ENCODE data around the gene ZNF385A. TPM values are rescaled to one million over a fixed set of nuclear protein-coding genes. Genes with fewer than 3 reads are reported as not detected.

Gene ZNF385A
- 1 to 10 TPM; 5.4 to 9.8 (median 8.9) TPM for total RNA-seq
- 5.9 TPM for total RNA-seq (2013)

- peaks cover 0 to 6% of the 10 kb centered on the region in 2 donors for H3K4me1 Mint-ChIP-seq
Observed at GRCh38 chr12:54384591-54385041, at the start of gene ZNF385A. Gene ZNF385A, minus strand, starts transcription at chr12:54384733. Its CDS starts 219 bp downstream, at chr12:54384514.

GRCh38 chr12:54432815-54433164, 48.3 kb upstream of the ZNF385A start:
- H3K4me3 ChIP-seq (ENCODE audit: low read length) = no peak overlapping the region
- peak overlapping the region; percentile 66 for H3K27ac ChIP-seq (ENCODE audit: low read length)
- WGBS (ENCODE audit: insufficient coverage) = 52% methylated on average over 4 of the region's 4 CpGs
- peaks cover 42% of the 10 kb centered on the region for H3K4me1 ChIP-seq (ENCODE audit: control insufficient read depth, insufficient read depth, low read length)
- intact Hi-C loops (cut with micrococcal nuclease) = loop anchor here (2.0 kb wide), 1 partner anchor 14 kb away; the partner anchor contains the start of gene ITGA5
- H3K4me1 Mint-ChIP-seq = peaks cover 68 to 69% of the 10 kb centered on the region in 2 donors
- no peaks in the 10 kb centered on the region for H3K36me3 Mint-ChIP-seq
- no peaks in the 10 kb centered on the region for H3K27me3 ChIP-seq (ENCODE audit: control insufficient read depth, insufficient read depth, low read length)
- DNase-seq = peak in 1 of 2 donors; percentile 46
- no peaks in the 10 kb centered on the region for H3K27me3 Mint-ChIP-seq (ENCODE audit: low read depth in 2 of 2)
- ATAC-seq = peak; percentile 53 to 79 (median 77)
- peak overlapping the region; percentile 85 for H3K4me3 Mint-ChIP-seq
- peak overlapping the region; percentile 83 to 87 for H3K27ac Mint-ChIP-seq
- H3K36me3 ChIP-seq (ENCODE audit: control insufficient read depth, insufficient read depth, low read length) = no peaks in the 10 kb centered on the region
- no peak for TF ChIP-seq CTCF (IDR thresholded peaks at IDR 0.05)
- no peaks in the 10 kb centered on the region for H3K9me3 ChIP-seq (ENCODE audit: control insufficient read depth, insufficient read depth, low read length)
- H3K9me3 Mint-ChIP-seq = no peaks in the 10 kb centered on the region

More at GRCh38 chr12:54384591-54385041, at the start of gene ZNF385A:
- Histone ChIP-seq H3K36me3 (ENCODE audit: control insufficient read depth, insufficient read depth, low read length) (no peaks in the 10 kb centered on the region), H3K9me3 (ENCODE audit: control insufficient read depth, insufficient read depth, low read length) (no peaks in the 10 kb centered on the region), H3K4me1 (ENCODE audit: control insufficient read depth, insufficient read depth, low read length) (peaks cover 31% of the 10 kb centered on the region), H3K4me3 (ENCODE audit: low read length) (no peak within 1 kb of the TSS), H3K27me3 (ENCODE audit: control insufficient read depth, insufficient read depth, low read length) (no peaks in the 10 kb centered on the region), H3K27ac (ENCODE audit: low read length) (peak within 1 kb of the TSS; percentile 58)
- H3K27ac Mint-ChIP-seq = no peak within 1 kb of the TSS
- WGBS (ENCODE audit: insufficient coverage) = 71% methylated on average over 1 of the region's 1 CpG
- no peaks in the 10 kb centered on the region for H3K9me3 Mint-ChIP-seq
- no peaks in the 10 kb centered on the region for H3K36me3 Mint-ChIP-seq
- H3K4me3 Mint-ChIP-seq = no peak within 1 kb of the TSS
- no peaks in the 10 kb centered on the region for H3K27me3 Mint-ChIP-seq (ENCODE audit: low read depth in 2 of 2)
- intact Hi-C loops (cut with micrococcal nuclease) = no loop called here
- no peak for DNase-seq
- no peak for TF ChIP-seq CTCF (IDR thresholded peaks at IDR 0.05)
- ATAC-seq = no peak

- Mint-ChIP-seq H3K27me3 (ENCODE audit: low read depth in 2 of 2) (no peaks in the 10 kb centered on the region), H3K9me3 (no peaks in the 10 kb centered on the region), H3K4me1 (peaks cover 70 to 74% of the 10 kb centered on the region in 2 donors), H3K27ac (peak overlapping the region; percentile 83 to 87), H3K36me3 (no peaks in the 10 kb centered on the region), H3K4me3 (peak overlapping the region; percentile 85)
- DNase-seq (no peak), ATAC-seq (no peak)
- Histone ChIP-seq H3K36me3 (ENCODE audit: control insufficient read depth, insufficient read depth, low read length) (no peaks in the 10 kb centered on the region), H3K9me3 (ENCODE audit: control insufficient read depth, insufficient read depth, low read length) (no peaks in the 10 kb centered on the region), H3K4me1 (ENCODE audit: control insufficient read depth, insufficient read depth, low read length) (peaks cover 48% of the 10 kb centered on the region), H3K27me3 (ENCODE audit: control insufficient read depth, insufficient read depth, low read length) (no peaks in the 10 kb centered on the region), H3K4me3 (ENCODE audit: low read length) (no peak overlapping the region), H3K27ac (ENCODE audit: low read length) (peak overlapping the region; percentile 66)
- 50% methylated on average over 7 of the region's 9 CpGs for WGBS (ENCODE audit: insufficient coverage)
- intact Hi-C loops (cut with micrococcal nuclease) = loop anchor here (2.0 kb wide), 1 partner anchor 13 kb away; the partner anchor contains the start of gene ITGA5
- no peak for TF ChIP-seq CTCF (IDR thresholded peaks at IDR 0.05)
Observed at GRCh38 chr12:54431911-54432814, 47.6 kb upstream of the ZNF385A start.

All from natural killer cell (primary cell).